Measurements from ENCODE around the gene TIA1.
"Not testable (repeated sequence)": the region's sequence is repeated elsewhere in the genome, so short reads cannot be mapped to it uniquely, and the experiment has no call there.

The TIA1 gene

DNA sequence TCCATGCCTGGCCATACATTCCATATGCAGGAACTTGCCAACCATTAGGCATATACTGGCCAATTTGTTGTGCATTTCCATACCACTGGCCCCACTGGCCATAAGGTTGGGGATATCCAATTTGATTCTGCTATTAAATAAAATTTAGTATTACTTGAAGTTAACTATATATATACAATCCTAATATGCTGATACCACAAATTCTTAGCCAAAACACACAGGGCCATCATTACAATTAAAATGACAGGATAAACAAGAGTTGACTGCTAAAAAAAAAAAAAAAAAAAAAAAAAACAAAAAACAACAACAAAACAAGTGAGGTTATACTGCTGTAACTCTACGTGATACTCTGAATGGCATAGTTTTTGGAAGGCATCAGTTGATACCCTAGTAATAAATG, 34.1 kb downstream of the TIA1 start:
- DNase-seq, result no peak

DNA sequence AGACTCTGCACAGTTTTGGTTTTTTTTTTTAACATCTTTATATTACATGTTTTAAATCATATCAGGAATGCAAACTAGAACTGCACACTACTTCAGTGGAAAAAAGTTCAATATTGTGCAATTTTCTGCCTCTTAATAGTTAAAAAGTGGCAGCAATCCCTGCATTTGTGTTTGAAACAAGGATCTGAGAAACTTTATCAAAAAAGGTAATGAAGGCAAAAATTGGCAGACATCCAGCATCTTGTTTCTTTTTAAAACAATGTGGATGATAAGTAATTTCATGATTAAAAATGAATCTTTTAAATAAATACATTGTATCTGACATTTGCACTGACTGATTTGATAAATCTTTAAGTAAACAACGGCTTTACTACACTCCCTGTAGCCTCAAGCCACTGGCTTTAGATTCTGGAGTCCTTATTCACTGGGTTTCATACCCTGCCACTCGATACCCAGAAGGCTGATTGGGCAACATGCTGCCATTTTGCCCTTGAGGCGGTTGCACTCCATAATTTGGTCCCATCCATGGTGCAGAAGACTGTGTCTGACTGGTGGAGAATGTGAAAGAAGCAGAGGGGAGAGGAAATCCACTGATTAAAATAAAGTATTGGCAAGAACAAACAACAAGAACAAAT, 36.0 kb downstream of the TIA1 start:
- DNase-seq, result no peak

GRCh38 chr2:70211595-70211994, 36.8 kb downstream of the TIA1 start:
- no peak for DNase-seq

DNA sequence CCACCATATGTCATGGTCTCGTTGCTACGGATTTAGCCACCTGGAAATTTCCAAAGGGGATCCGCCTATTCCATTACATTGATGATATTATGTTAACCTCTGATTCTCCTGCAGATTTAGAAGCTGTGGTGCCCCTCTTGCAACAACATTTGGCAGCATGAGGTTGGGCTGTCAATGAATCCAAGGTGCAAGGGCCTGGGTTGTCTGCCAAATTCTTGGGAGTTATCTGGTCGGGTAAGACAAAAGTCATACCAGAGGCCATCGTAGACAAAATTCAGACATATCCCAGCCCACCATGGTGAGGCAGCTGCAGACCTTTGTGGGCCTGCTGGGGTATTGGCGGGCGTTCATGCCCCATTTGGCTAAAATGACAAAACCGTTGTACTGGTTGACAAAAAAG, 44.0 kb downstream of the TIA1 start:
- DNase-seq, result no peak

GRCh38 chr2:70203086-70203485, 45.3 kb downstream of the TIA1 start:
- no peak for DNase-seq

DNA sequence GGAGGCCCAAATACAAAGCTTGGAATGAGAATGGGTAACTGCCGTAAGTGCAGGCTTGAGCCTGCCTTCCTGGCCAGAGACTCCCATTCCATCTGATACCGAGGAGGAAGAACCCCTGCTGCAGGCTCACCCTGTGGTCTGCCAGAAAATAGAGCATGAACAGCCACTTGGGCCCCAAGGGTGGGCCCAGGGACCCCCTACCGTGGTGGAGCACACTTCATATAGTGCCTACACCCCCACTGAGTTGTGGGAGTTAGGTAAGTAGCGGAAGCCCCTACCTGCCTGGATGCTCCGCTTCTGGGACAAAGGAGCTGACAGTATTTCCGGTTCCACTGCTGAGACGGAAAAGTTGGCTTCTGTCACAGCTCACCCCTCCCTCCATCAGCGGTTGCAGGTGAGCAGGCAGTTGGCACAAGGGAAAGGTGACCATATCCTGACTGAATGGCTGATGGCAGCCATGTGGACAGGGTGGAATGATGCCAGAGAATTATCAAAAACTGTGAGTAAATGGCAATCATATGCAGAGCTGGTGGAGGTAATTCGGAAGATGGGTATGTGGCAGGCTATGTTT, 46.1 kb downstream of the TIA1 start:
- DNase-seq, result no peak

DNA sequence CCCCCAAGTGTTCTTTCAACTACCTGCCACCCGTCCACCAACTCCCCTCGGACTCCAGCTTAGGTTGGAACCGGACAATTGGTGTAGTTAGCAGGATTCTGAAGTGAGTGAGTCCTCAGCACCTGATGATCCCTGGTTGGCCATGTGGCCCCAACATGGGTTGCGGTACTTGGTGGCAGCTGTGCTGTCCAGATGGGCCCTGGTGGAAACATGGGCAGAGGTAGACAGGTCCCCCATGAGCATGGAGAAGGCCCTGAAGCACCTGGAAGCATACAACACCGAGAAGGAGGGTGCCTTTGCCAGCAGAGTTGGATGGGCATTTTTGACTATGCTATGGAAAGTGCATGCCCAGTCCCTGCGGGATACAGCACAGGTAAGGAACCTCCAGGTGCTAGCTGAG, 46.6 kb downstream of the TIA1 start:
- no peak for DNase-seq

GRCh38 chr2:70201225-70201768, 47.1 kb downstream of the TIA1 start:
- no peak for DNase-seq

DNA sequence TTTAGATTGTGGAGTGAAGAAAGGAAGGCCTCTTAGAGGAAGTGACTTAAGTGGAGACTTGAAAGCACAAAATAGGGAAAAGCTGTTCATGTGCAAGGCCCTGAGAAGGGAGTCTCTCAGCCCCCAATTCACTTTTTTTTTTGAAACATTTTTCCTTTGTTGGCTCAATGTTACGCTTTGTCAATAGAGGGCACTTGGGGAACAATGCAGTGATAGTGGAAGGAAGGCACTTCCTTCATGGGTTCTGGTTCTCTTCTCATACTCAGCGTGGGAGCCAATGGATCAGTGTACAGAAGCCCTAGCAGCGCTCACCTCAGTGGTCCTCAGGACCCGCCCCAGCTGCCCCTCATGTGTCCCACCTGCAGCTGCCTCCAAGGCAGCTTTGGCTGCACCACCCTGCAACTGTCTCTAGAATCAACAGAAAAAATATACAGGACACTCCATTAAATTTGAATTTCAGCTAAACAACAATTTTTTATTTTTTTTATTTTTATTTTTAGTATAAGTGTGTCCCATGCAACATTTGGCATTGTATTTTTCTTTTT, 49.0 kb downstream of the TIA1 start:
- no peak for DNase-seq

GRCh38 chr2:70192516-70192915, 55.9 kb downstream of the TIA1 start:
- DNase-seq, result no peak

GRCh38 chr2:70191244-70191735, 57.1 kb downstream of the TIA1 start:
- DNase-seq, result no peak

DNA sequence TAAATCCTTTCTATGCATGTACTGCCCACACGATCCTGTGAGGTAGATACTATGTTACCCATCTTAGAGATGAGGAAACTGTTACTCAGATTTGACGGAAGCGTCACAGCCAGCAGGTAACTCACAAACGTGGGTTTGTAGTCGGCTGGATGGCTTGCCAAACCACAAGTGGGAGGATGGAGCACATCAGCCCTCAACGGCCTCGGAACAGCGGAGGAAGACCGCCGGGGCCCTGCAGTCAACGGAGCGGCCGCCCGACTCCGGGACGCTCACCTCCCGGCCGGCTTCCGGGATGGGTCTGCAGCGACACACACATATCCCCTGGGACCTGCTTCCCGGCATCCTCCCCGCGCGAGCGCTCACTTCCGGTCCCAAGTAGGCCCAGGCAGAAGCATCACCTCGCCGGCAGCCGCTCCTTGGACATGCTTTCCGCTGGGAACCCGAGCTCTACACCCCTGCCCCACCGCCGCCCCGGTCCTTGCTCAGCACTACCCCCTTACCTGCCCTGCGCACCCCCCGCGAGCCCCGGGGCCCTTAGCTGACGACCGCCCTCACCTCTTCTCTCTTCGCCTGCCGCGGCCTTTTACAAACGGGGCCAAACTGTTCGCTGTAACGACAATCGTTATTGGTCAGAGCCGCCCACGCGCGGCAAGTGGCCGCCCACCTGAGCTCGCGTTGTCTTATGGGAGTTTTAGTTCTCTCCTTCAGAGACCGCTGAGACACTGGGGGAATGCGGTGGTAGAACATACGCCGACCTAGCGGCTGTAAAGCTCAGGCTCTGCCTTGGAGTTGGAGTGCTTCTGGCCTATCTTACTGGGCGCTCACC, 57.8 kb downstream of the TIA1 start, which contains the start of gene C2orf42:
TSS of gene C2orf42 (minus strand) at position 602 of the 826 bp plus-strand sequence. CDS start 9,034 bp downstream, outside the sequence.
- peak; percentile 96 to 98 for DNase-seq

DNA sequence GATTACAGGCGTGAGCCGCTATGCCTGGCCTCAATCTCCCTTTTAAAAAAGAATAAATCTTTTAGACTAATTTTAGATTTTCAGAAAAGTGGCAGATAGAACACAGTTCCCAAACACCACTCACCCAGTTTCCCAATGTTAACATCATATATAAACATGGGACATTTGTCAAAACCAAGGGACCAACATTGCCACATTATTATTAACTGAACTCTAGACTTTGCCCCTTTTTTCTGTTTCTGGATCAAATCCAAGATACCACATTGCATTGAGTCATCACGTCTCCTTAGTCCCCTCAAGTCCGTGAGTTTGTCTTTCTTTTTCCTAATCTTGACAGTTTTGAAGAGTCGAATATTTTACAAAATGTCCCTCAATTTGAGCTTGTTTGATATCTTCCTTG, 60.0 kb downstream of the TIA1 start:
- no peak for DNase-seq

GRCh38 chr2:70187170-70187569, 61.3 kb downstream of the TIA1 start:
- DNase-seq, result not testable (repeated sequence)

DNA sequence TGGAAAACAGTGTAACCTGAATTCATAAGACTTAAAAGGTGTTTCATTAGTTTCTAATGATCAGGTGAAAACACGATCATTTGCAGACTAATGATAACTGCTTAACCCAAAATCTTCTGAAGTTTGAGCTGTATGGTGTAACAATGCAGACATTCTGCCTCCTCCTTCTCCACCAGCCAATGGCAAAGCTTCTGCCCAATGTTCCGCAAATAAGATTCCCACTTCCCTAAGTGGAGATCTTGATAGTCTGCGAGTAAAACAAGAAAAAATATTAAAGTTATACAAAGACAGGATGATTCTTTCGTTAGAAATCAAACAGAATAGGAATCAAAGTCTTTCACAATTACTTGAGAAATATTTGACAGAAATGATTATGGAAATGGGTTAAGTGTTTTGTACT, 65.7 kb downstream of the TIA1 start:
- DNase-seq, result no peak

DNA sequence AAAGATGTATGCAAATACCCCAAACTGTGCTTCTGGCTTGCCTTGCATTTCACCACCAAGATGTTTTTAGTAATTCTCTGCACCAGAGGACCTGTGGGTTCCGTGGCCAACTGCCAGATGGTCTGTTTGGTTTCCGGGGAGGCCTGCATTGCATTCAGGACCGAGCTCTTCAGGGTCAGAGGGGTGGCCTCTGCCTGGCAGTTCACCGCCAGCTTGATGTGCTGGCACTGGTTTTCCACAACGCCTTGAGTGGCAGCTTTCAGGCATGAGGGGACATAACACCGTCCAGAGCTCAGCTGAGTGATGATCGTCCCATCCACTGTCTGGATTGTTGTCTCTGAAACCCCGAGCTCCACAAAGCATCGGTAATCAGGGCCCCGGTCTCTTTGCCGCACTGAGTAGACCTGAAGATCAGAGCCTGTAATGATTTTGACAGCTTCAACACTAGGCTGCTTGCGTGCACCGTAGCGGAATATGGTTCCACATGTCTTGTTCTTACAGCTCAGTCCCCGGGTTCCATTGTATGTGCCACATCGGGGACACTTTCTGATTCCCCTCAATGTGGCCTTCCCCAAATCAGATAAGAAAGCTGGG, 67.0 kb downstream of the TIA1 start:
- DNase-seq, result no peak

- DNase-seq, result no peak
Measured at GRCh38 chr2:70173520-70173919, 74.9 kb downstream of the TIA1 start.

DNA sequence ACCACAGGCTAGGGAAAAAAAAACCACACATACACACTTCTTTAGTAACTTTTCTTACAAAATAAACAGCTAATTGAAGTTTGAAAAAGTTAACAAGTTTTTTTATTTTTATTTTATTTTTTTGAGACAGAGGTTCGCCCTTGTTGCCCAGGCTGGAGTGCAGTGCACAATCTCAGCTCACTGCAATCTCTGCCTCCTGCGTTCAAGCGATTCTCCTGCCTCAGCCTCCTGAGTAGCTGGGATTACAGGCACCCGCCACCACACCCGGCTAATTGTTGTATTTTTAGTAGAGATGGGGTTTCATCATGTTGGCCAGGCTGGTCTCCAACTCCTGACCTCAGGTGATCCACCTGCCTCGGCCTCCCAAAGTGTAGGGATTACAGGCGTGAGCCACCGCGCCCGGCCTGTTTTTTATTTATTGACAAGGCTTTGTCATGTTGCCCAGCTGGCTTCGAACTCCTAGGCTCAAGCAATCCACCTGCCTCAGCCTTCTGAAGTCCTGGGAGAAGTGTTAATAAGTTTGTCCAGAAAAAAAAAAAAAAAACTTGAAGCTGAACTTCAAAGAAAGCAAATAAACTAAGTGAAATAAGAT, 78.7 kb downstream of the TIA1 start:
- DNase-seq, result not testable (repeated sequence)

DNA sequence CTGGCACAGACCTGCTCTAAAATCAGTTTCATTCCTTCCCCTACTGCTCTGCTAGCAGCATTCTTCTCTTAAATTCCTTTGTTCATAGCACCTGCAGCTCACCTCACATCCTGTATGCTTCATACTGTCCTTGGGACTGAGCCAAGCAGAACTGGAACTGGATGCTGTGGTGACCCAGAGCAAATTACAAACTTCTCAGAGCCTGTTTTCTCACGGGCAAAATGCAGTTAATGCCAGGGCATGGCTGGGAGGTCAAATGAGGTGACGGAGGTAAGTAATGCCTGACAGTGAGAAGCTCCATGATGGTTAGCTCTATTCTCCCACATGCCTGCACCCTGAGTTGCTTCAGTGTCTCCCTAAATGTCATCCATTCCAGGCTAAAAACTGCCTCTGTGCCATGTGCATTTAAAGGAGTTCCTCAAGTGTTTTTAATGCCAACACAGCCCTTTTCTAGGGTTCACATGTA, 87.3 kb downstream of the TIA1 start:
- DNase-seq, result no peak

DNA sequence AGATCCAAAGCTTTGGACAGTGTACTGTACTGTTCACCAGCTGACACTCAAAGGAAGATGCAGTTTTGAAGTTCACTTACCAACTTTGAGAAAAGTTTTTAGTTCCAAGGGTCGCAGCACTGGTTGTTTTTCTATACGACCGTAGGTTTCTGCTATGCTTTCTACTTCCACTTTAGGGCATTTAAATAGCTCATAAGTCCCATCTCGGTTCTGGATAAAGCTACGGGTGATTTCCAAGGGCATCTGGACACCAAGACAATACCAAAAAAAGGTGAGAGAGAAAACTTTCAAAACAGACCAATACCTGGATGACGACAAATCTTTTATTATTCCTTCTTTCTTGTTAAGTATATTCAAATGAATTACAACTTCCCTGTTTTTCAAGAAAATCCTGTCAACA, 87.9 kb downstream of the TIA1 start:
- DNase-seq, result no peak

All from activated CD4-positive, alpha-beta T cell treated with anti-CD3 and anti-CD28 coated beads, Interleukin-2, amount 50 U/mL, for 48 hours (primary cell).